RPMI8226 (cell line): ENCODE measurements around the gene PFDN1.

ENCODE experiments used
- DNase-seq: peaks from one replicate; pipeline ENCODE4 v3.0.0-alpha.2; 2015

The PFDN1 gene

GRCh38 chr5:140258016-140258415 is 44.9 kb downstream of the PFDN1 start:
- no peak for DNase-seq

- no peak for DNase-seq
These were observed 46.2 kb downstream of the PFDN1 start for GRCh38 chr5:140256726-140257125.

- DNase-seq = no peak
These were observed 47.3 kb downstream of the PFDN1 start for GRCh38 chr5:140255460-140256157.

GRCh38 chr5:140253985-140254384 is 48.9 kb downstream of the PFDN1 start:
- no peak for DNase-seq

GRCh38 chr5:140252470-140253126 is 50.3 kb downstream of the PFDN1 start:
- no peak for DNase-seq

- peak; percentile 68 for DNase-seq
These were observed 51.4 kb downstream of the PFDN1 start for GRCh38 chr5:140251527-140251973.

GRCh38 chr5:140250386-140250785 is 52.5 kb downstream of the PFDN1 start:
- DNase-seq = no peak

GRCh38 chr5:140249536-140249935 is 53.4 kb downstream of the PFDN1 start:
- no peak for DNase-seq

GRCh38 chr5:140248414-140248813 is 54.5 kb downstream of the PFDN1 start:
- no peak for DNase-seq

GRCh38 chr5:140246378-140247122 is 56.4 kb downstream of the PFDN1 start:
- DNase-seq = no peak

GRCh38 chr5:140245926-140246325 is 57.0 kb downstream of the PFDN1 start:
- no peak for DNase-seq

- no peak for DNase-seq
These were observed 57.6 kb downstream of the PFDN1 start for GRCh38 chr5:140245341-140245740.

GRCh38 chr5:140244525-140245025 is 58.3 kb downstream of the PFDN1 start:
- DNase-seq = peak; percentile 73

- DNase-seq = peak; percentile 47
These were observed 59.1 kb downstream of the PFDN1 start for GRCh38 chr5:140243706-140244250.

- no peak for DNase-seq
These were observed 59.9 kb downstream of the PFDN1 start for GRCh38 chr5:140242890-140243585.

- no peak for DNase-seq
These were observed 60.8 kb downstream of the PFDN1 start for GRCh38 chr5:140242099-140242498.

GRCh38 chr5:140240987-140241706 is 61.8 kb downstream of the PFDN1 start:
- DNase-seq = peak; percentile 70

GRCh38 chr5:140239939-140240700 is 62.8 kb downstream of the PFDN1 start:
- DNase-seq = peak; percentile 68

- DNase-seq = no peak
These were observed 63.4 kb downstream of the PFDN1 start for GRCh38 chr5:140239461-140239860.

- no peak for DNase-seq
These were observed 64.1 kb downstream of the PFDN1 start for GRCh38 chr5:140238756-140239155.
